A549 (cell line): ENCODE results near the gene NEDD4L.

Experiments used
- CTCF ChIP-seq: fragments of >200 bp; sonication (Bioruptor Twin); formaldehyde crosslinking; IDR thresholded peaks from 3 replicates; pipeline ENCODE4 v1.5.1; 2016
- E2F6 ChIP-seq: IDR thresholded peaks from 2 replicates; pipeline ENCODE4 v1.6.1; 2012; ENCODE audit warnings: low read depth, borderline replicate concordance
- GATA3 ChIP-seq: IDR thresholded peaks from 2 replicates; pipeline ENCODE4 v1.6.1; 2012; ENCODE audit warnings: borderline replicate concordance
- JUN ChIP-seq, 2 experiments: fragments of >200 bp; sonication (Bioruptor Twin); formaldehyde crosslinking; IDR thresholded peaks; 2 replicates in 1 of 2; 3 replicates in 1 of 2; pipeline ENCODE4 v1.6.1; 2016 to 2017
- MAX ChIP-seq: IDR thresholded peaks from 2 replicates; pipeline ENCODE4 v1.6.1; 2012
- NFE2L2 ChIP-seq: fragments of 150-350 bp; conservative IDR thresholded peaks from 2 replicates; pipeline ENCODE4 v1.6.1; 2014; ENCODE audit warnings: low read length
- NR3C1 ChIP-seq: fragments of >200 bp; sonication (Bioruptor Twin); formaldehyde crosslinking; IDR thresholded peaks from 3 replicates; pipeline ENCODE4 v1.6.1; 2017
- POLR2A ChIP-seq: IDR thresholded peaks from 2 replicates; pipeline ENCODE4 v1.6.1; 2012; ENCODE audit warnings: mild to moderate bottlenecking, low read length
- RFX5 ChIP-seq: fragments of 450-650 bp; IDR thresholded peaks from 2 replicates; pipeline ENCODE4 v1.7.1; 2014; ENCODE audit warnings: antibody characterized with exemption, mild to moderate bottlenecking, moderate library complexity
- SMC3 ChIP-seq: fragments of >200 bp; sonication (Bioruptor Twin); formaldehyde crosslinking; IDR thresholded peaks from 3 replicates; pipeline ENCODE4 v1.6.1; 2018; ENCODE audit warnings: inconsistent platforms
- USF2 ChIP-seq: fragments of 450-650 bp; IDR thresholded peaks from 2 replicates; pipeline ENCODE4 v1.6.1; 2014; ENCODE audit warnings: antibody characterized with exemption
- ZNF302 ChIP-seq: fragments of 250-450 bp; sonication (Bioruptor Pico); IDR thresholded peaks from 2 replicates; pipeline ENCODE4 v1.9.0; 2021; ENCODE audit warnings: inconsistent platforms, mild to moderate bottlenecking, moderate library complexity

- TF ChIP-seq POLR2A (no peak), JUN (IDR thresholded peaks at IDR 0.05) (no peak), CTCF (no peak), SMC3 (no peak), USF2 (no peak), MAX (no peak), RFX5 (no peak), NFE2L2 (no peak), ZNF302 (CRISPR knock-in tag) (no peak), NR3C1 (no peak), E2F6 (no peak), GATA3 (no peak)
Observed at GRCh38 chr18:58325494-58325893, 281.5 kb downstream of the NEDD4L start.
